GM18873 (cell line): ENCODE measurements around the gene CLDN3.

Source experiments
- ATAC-seq: cut with Tn5 transposase; IDR thresholded peaks from one replicate; pipeline ENCODE4 v1.9.1; 2021; ENCODE audit warnings: mild to moderate bottlenecking, moderate library complexity, moderate number of reproducible peaks; ENCODE audit not compliant: unreplicated experiment, low FRiP score

Gene CLDN3

DNA sequence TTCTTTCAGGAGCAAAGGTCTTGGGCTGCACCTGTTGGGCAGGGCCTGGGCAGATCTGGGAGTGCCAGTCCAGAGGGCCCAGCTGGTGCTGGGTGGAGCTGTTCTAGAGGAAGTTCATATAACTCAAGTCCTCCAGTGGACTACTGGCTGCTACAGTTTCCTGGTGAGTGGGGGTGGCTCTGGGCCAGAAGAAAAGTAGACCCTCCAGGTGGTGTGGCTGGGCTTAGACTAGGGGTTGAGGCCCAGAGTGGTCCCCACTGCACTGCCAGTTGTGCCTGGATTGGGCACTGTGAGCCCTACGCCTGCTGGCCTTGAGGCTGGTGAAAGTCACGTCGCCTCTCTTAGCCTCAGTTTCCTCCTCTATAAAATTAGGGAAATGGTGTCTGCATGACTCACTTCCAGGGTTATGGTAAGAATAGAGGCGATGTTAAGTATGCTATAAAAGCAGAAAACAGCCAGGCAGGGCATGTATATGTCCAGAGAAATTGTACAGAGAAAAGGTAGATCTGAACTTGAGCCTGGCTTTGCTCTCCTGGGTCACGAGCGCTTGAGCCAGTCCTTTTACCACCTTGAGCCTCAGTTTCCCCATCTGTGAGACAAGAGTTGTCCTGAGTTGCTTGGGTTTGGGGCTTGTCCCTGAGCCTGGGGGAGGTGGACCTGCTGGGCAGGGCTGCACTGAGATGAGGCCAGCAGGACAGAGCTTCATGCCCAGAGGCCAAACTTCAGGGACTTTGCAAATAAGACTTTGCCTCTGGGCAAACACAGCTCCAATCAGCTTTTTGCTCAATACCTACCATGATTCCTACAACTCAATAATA is 3.8 kb upstream of the CLDN3 start:
- no peak for ATAC-seq

DNA sequence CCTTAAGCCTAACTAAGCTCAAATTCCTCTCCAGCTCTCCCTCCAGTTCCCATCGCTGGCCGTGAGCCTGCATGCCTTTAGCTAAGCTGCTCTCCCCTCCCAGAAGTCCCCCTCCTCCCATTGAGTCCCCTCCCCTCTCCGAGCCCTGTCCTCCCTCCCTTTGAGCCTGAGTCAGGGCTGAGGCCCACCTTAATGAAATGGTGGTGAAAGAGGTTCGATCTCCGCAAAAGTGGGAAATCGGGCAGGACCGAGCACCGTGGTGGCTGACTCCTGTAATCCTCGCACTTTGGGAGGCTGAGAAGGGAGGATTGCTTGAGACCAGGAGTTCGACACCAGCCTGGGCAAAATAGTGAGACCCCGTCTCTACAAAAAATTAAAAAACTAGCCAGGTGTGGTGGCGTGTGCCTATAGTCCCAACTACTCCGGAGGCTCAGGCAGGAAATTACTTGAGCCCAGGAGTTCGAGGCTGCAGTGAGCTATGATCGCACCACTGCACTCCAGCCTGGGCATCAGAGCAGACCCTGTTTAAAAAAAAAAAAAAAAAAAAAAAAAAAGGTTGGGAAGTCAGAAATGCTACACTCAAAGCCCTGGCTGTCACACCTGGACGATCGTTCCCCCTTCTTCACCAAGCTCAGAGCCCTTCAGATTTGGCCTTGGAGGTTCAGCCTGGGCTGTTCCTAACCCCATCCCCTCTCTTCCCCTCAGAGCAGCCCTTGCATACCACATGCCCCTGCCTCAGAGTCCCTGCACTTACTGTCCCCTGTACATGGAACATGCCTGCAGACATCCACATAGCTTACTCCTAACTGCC is 995 bp upstream of the CLDN3 start:
- ATAC-seq, result no peak

DNA sequence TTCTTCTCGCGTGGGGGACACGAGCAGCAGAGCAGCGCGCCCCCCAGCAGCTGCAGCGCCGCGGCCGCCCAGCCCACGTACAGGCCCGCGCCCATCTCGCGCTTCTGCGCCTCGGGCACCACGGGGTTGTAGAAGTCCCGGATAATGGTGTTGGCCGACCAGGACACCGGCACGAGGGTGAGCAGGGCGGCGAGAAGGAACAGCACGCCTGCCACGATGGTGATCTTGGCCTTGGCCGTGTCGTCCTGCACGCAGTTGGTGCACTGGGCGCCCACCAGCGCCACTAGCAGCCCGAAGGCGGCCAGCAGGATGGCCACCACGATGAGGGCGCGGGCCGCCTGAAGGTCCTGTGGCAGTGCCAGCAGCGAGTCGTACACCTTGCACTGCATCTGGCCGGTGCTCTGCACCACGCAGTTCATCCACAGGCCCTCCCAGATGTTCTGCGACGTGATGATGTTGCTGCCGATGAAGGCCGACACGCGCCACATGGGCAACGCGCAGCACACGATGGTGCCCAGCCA is 529 bp downstream of the CLDN3 start:
- ATAC-seq, result no peak

DNA sequence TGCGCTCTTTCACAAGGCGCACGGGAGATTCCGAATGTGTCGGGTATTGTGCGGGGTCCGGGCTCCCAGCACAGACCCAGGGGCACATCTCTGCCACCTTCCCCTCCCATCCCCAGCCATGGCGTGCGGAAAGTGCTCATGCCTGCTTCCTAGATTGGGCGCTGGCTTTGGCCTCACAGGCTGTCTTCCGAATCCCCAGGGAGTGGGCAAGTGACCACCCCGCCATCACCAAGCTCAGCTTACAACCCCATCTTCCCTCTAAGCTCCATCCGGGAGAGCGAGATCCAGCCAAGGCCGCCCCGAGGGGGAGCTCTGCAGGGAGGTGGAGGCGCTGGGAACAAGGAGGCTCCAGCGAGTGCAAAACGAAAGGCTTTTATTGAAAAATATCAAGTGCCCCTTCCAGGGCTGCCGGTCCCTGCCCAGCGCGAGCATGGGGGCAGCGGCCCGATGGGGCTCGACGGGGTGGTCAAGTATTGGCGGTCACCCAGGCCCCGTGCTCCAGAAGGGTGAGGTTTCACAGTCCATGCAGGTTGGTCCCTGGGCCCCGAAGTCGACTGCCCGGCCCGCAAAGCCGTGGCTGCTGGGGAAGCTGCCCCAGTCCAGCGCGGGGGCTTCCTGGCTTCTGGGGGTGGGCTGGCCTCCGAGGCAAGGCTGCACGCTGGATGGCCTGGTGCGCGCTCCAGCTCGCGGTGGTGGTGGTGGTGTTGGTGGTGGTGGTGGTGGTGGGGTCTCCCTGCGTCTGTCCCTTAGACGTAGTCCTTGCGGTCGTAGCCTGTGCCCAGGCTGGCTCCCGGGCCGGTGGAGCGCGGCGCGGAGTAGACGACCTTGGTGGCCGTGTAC is 1.2 kb downstream of the CLDN3 start:
- no peak for ATAC-seq

DNA sequence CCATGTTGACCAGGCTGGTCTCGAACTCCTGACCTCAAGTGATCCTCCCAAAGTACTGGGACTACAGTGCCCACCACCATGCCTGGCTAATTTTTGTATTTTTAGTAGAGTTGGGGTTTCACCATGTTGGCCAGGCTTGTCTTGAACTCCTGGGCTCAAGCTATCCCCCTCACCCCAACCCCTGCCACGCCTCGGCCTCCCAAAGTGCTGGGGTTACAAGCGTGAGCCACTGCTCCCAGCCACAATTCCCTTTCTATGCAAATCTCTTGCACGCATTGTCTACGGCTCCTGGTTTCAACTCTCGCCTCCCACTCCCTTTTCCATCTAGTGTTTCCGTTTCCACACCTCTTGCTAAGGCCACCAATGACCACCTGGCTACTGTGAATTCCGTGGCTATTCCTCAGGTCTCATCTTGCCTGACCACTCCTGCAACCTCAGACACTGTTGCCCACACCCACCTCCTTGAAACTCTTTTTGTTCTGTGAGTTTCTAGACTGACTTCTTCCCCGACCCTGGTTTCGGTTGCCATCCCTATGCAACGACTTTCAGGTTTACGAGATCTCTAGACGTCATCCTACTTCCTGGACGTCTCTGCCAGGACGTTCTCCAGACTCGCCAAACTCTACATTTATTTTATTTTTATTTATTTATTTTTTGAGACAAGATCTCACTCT is 3.4 kb downstream of the CLDN3 start:
- ATAC-seq, result no peak

DNA sequence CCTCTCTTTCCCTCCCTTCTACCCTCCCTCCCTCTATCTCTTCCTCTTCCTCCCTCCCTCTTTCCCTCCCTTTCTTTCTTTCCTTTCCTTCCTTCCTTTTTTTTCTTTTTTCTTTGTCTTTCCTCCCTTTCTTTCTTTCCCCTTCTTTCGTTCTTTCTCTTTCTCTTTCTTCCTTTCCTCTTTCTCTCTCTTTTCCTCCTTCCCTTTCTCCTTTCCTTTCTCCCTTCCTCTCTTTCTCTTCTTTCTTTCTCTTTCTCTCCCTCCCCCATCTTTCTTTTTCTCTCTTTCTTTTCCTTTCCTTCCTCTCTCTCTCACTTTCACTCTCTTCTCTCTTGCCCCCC is 7.4 kb downstream of the CLDN3 start:
- no peak for ATAC-seq

DNA sequence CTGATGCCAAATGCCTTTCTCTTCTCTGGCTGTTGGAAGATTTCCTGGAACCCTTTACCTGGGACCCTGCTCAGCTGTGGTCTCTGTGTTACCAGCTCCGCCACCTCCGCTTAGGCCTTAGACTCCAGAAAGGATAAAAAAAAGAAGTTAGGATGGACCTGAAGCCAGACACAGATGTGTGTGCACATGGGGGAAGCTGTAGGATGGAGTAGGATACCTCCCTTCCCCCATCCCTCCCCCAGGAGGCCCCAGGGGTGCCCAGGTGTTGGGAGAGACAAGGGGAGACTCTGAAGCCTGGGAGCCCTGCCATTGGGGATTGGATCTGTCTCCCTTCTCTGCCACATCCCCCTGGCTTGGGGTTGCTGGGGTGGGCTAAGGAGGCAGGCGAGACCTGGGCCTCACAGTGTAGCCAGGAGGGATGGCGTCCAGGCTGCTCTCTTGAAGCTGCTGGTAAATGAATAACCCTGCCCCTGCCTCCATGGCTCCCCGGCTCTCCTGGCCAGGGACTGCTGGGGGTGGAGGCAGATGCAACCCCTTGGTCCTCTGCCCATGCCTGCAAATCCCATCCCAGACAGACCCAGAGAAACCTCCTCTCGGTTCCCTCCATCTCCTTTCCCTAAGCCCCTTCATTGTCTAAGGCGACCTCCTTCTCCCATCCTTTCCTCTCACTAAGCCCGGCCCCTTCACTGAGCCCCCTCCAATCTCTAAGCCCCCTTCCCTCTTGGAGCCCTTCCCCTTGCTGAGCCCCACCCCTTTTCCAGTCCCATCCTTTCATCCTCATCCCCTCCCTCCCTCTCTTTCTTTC is 8.0 kb downstream of the CLDN3 start:
- no peak for ATAC-seq

DNA sequence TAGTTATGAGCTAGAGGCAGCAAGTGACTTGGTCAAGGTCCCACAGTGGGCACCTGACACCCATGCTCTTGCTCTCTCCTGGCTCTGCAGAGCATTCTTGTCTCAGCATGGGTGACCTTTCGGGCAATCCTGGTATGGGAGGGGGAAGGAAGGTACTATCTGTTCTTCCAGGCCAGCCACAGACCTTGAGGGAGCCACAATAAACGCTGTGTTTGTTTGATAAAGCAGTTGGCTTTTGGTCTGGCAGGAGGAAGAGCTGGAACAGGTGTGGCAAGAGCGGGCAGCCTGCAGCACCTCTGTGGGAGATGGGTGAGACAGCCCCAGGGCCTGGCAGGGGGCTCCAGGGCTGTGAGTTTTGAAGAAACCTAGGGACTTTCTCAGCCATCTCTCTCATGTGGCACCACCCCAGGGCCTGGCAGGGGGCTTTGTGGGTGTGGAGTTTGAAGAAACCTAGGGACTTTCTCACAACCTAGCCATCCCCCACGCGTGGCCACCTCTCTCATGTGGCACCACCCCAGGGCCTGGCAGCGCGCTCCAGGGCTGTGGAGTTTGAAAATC is 11.4 kb downstream of the CLDN3 start:
- no peak for ATAC-seq

DNA sequence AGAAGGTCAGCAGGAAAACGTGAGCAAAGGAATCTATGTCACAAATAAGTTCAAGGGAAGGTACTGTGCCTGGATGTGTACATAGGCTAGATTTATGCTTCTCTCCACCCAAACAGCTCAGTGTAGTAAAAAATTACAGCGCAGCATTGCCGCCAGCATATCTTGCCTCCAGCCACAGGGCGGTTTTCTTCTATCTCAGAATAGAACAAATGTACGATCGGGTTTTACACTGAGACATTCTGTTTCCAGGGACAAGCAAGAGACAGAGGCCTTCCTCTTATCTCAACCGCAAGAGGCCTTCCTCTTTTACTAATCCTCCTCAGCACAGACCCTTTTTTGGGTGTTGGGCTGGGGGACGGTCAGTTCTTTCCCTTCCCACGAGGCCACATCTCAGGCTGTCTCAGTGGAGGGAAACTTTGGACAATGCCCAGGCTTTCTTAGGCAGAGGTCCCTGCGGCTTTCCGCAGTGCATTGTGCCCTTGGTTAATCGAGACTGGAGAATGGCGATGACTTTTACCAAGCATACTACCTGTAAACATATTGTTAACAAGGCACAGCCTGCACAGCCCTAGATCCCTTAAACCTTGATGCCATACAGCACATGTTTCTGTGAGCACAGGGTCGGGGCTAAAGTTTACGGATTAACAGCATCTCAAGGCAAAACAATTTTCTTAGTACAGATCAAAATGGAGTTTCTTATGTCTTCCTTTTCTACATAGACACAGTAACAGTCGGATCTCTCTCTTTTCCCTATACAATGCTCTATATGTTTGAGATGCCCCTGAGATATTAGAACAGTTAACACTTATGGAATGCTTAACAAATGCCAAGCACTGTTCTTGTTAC is 19.9 kb downstream of the CLDN3 start:
- ATAC-seq, result no peak

DNA sequence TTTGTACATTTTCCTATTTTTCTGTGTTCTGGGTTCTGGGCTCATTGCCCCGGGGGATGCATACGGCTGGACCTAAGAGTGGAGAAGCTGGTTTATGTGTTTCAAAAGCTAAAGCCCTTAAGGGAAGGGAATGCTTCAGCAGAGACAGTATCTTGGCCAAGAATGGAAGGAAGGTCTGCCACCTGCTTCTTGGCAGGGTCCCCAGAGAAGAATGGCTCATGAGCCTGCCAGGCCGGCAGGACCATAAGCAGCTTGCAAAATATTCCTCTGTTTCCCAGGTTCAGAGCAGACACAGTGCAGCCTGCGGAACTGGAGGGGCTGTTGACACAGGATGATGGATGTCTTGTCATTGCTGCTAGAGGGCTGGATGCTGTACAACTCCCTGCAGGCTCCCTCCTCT is 23.7 kb downstream of the CLDN3 start:
- no peak for ATAC-seq

DNA sequence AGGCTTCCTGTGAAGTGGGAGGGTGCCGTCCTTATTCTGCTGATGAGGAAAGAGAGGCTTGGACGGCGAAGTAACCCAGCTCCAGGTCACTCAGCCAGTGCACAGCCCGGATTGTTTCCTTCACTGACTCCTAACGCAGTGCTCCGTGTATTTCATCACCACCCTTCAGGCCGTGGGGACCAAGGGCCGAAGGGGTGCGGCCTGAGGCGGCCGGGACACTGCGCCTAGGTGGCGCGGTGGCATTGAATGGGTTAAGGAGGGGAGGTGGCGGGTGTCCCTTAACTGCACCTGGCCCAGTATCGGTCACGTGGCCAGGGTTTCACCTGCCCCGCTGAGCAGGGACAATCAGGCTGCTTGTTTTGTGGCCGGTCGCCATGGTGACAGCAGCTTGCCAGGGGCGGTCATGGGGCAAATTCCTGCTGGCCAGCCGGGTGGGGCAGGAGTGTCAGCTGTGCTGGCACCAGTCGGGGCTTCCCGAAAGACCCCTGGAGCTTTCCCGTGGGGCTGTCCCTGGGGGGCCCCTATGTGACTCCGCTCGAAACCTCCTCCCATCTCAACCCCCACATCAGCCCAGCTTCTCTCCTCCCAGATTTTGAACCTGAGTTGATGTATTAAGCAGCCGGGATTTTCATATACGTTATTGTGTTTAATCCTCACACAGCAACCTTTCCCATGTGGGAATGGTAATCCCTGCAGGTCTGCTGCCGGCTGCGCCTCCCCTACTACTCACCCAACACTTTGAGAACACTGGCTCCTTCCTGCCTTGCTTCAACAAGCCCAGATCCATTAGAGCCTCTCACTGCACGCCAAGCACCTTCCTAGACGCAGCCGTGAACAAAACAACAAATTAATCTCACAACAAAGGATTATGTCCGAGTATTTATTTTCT is 27.1 kb downstream of the CLDN3 start:
- ATAC-seq, result no peak

DNA sequence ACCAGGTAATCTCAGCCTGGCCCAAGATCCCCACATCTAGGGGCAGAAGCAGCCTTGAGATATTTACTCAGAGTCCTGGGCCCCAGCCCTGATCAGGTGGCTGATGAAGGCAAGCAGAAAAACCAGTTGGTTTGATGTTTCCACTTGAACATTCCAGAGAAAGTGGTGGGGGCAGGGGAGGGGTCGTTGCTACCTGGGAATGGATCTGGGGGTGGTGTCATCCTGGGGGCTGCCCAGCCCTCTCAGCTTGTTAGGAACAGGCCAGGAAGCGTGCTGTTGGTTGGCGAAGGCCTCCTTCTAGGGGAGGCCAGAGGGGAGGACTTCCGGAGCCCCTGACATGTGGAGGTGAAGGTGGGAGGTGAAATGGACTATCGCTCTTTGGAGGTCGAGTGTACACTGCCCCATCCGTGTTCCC is 27.7 kb downstream of the CLDN3 start:
- no peak for ATAC-seq

DNA sequence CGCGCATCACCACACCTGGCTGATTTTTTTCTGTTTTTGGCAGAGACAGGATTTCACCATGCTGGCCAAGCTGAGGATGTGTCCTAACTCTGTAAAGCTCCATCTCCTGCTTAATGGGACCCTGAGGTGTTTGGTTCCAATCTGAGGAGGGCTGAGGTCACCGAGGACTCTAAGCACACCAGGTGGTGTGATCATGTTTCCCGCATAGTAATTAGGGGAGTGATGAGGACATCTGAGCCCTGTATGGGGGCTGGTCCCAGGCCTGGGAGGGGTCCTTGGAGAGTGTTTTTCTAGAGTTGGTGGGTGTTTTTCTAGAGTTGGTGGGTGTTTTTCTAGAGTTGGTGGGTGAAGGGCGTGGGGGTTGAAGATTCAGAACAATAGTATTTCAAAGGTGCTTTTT is 28.5 kb downstream of the CLDN3 start:
- no peak for ATAC-seq

DNA sequence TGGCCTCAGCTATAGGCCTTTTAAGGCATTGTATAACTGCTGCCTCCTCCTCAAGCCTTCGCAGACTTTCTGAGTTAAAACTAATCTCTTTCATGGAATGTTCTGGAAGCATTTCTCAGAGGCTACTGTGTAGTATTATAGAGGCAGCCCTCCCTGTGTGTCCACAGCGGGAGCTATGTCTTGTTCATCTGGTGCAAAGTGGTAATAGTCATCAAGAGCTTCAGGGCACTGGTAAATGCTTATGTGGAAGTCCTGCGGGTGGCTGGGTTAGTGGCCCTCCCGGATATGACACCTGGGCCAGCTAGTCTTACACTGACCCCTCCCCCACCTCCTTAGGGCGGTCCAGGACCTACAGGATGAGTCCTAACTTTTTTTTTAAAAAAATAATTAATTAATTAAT is 29.3 kb downstream of the CLDN3 start:
- ATAC-seq, result no peak

DNA sequence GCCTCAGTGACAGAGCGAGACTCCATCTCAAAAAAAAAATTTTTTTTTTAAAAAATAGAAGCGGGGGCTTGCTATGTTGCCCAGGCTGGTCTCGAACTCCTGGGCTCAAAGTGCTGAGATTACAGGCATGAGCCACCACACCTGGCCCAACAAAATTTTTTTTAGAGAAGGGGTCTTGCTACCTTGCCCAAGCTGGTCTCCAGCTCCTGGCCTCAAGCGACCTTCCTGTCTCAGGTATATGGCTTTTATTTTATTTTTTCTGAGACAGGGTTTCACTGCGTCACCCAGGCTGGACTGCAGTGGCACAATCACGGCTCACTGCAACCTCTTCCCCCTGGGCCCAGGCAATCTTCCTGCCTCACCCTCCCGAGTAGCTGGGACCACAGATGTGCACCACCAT is 29.9 kb downstream of the CLDN3 start:
- no peak for ATAC-seq

DNA sequence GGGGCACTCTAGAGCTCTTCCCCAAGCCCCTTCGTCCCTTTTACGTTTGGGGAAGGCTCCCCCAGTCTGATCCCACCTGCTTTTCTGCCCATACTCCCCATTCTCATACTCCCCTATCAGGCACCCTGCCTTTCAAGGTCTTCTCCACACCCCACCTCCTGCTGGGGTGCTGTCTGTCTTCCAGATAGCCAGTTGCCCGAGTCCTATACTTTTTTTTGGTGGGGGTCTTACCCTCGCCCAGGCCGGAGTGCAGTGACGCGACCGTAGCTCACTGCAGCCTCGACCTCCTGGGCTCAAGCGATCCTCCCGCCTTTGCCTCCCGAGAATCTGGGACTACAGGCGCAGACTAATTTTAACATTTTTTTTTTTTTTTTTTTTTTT is 30.7 kb downstream of the CLDN3 start:
- no peak for ATAC-seq

DNA sequence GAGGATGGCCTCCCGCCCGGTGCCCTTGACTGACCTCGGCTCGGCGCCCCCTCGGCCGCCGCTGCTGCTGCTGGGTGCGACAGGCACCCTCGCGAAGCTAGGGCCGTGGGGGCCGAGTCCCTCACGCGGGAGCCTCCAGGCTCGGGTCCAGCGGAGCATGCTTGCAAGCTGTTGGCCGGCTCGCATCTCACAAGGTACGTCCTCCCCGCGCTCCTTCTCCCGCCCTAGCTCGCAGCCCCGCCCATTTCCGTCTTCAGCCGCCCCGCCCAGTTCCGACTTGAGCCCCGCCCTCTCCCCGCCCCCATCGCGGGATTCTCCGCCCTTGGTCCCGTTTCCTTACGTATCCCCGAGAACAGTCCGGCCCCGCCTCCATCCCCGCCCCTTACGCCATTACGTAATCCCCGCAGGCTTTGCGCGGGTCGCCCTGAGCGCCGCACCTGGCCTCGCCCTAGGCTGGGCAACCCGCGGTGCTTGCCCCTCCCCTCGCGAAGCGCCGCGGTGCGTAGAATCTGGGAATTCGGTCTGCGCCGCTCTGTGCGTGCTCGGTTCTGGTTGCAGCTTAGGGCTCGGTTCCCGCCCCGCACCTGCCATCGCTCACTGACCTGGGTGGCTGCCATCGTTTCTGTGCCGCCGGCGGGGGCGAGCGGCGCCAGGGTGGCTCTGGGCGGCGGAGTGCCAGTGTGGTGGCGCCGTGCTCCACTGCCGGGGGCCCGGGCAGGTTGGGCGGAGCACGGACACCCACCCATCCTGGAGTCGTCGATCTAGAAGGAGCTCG is 31.3 kb downstream of the CLDN3 start, which contains the start of gene ABHD11:
Gene ABHD11, minus strand, starts transcription at position 191 of the 775 bp plus-strand sequence. Its CDS starts 32 bp downstream, at position 159.
- ATAC-seq, result peak; percentile 62
